Measurements from ENCODE around the gene CCT6B. TPM values are rescaled to one million over a fixed set of nuclear protein-coding genes. Genes with fewer than 3 reads are reported as not detected.

Gene CCT6B
- total RNA-seq, 1 donor from 2014 or later = 2.3 TPM

DNA sequence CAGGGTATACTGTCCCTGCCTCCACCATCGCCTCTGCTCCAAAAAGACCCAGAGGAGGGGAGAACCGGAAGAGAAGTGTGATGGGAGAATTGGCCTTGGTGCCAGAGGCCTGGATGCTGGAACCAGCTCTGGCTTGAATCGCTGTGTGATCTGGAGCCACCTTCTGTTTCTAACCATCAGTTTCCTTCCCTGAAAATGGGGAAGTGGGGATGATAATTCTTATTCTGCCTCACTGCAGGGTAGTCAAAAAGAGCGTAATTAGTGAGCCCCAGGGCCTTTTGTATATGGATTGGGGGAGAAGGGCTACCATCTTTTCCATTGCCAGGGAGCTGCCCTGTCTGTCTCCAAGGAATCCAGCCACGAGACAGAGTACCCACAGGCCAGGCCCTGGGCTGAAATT lies 52.2 kb downstream of the CCT6B start:
- Mint-ChIP-seq H3K4me3 (no peak overlapping the region), H3K36me3 (ENCODE audit: low read depth) (no peaks in the 10 kb centered on the region), H3K27ac (ENCODE audit: unreplicated experiment) (no peak overlapping the region), H3K9me3 (no peaks in the 10 kb centered on the region), H3K4me1 (no peaks in the 10 kb centered on the region), H3K27me3 (ENCODE audit: low read depth) (peaks cover 12% of the 10 kb centered on the region)
- DNase-seq (ENCODE audit: low read depth, low spot score) = no peak
- TF ChIP-seq, protein P1, sequence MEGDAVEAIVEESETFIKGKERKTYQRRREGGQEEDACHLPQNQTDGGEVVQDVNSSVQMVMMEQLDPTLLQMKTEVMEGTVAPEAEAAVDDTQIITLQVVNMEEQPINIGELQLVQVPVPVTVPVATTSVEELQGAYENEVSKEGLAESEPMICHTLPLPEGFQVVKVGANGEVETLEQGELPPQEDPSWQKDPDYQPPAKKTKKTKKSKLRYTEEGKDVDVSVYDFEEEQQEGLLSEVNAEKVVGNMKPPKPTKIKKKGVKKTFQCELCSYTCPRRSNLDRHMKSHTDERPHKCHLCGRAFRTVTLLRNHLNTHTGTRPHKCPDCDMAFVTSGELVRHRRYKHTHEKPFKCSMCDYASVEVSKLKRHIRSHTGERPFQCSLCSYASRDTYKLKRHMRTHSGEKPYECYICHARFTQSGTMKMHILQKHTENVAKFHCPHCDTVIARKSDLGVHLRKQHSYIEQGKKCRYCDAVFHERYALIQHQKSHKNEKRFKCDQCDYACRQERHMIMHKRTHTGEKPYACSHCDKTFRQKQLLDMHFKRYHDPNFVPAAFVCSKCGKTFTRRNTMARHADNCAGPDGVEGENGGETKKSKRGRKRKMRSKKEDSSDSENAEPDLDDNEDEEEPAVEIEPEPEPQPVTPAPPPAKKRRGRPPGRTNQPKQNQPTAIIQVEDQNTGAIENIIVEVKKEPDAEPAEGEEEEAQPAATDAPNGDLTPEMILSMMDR (conservative IDR thresholded peaks at IDR 0.05) = no peak

DNA sequence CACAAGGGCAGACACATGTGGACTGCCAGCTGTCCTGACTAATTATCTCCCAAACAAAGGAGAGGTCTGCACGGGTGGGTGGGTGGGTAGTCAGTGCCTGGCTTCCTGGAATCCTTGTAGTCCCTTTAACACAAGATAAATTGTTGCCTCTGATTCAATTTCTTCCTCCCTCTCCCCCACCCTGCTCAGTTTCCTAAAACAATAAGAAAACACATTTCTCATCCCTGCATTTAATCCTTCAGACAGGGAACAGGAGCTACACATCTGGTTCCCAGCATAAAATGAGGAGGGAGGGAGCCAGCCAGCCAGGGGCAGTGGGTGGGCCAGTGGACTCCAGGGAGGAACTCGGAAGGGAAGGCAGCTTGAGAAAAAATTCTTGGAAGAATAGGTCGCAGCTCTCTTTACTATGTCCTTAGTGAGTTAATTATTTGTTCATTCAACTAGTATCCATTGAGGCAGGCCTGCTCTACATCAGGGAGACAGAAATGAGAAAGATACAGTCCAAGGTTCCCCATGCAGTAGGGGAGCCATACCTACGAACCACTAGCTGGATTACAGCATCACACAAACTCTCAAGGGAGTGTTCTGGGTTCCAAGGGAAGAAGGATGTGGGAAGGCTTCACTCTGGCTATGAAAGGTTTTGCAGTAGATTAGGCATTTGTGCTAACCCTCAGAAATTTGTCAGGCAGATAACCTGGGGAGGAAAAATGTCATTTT lies 58.3 kb downstream of the CCT6B start:
- Mint-ChIP-seq H3K4me1 (peaks cover 7% of the 10 kb centered on the region), H3K27me3 (ENCODE audit: low read depth) (peaks cover 47% of the 10 kb centered on the region), H3K9me3 (no peaks in the 10 kb centered on the region), H3K27ac (ENCODE audit: unreplicated experiment) (no peak overlapping the region), H3K4me3 (no peak overlapping the region), H3K36me3 (ENCODE audit: low read depth) (no peaks in the 10 kb centered on the region)
- DNase-seq (ENCODE audit: low read depth, low spot score) = no peak
- TF ChIP-seq, protein P1 (conservative IDR thresholded peaks at IDR 0.05) = no peak

DNA sequence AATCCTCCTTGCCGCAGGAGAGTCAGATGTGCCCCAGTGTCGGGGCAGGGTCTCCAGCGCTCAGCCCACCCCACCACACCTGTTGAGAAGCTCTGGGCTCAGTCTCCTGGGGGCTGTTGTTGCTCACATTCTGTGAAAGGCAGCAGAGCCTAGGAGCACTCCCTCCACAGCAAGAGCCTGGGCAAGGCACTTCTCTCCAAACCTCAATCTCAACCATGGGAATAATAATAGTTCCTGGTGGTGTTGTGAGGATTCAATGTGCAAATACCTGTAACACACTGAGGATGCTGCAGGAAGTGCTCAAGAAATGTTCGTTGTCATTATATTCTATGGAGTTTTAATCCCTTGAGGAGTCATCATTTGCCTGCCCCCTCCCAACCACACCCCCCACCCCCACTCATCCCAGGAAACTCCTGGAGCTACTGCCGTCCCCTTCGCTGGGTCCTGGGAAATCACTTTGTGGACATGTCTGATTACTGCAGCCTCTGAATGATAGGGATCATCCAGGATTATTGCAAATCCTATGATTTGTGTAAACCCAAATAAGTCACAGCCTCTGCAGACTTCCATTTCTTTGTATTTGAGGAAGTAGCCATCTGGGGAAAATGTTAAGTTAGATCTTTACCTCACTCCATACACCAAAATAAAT lies 61.5 kb downstream of the CCT6B start:
- Mint-ChIP-seq H3K27me3 (ENCODE audit: low read depth) (peaks cover 72% of the 10 kb centered on the region), H3K4me1 (peaks cover 7% of the 10 kb centered on the region), H3K9me3 (no peaks in the 10 kb centered on the region), H3K27ac (ENCODE audit: unreplicated experiment) (no peak overlapping the region), H3K36me3 (ENCODE audit: low read depth) (no peaks in the 10 kb centered on the region), H3K4me3 (no peak overlapping the region)
- DNase-seq (ENCODE audit: low read depth, low spot score) = no peak
- TF ChIP-seq, protein P1 (conservative IDR thresholded peaks at IDR 0.05) = no peak

DNA sequence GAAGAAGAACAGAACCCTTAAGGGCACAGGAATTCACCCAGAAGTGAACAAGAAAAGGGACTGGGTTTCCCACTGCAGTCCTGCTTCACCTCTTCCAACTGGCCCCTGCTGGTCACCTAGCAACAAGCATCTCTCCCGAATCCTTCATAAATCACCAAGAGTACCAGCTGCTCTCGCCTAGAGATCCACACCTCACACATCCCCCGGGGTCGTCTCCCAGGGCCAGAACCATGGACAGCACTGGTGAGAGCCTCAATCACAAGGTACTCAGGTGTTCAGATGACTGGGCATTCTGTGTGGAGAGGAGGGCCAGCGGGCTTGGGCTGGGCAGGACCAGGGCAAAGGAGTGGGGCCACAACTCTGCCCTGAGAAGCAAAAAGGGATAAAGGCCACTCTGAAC lies 65.9 kb downstream of the CCT6B start:
- Mint-ChIP-seq H3K27me3 (ENCODE audit: low read depth) (peaks cover 65% of the 10 kb centered on the region), H3K36me3 (ENCODE audit: low read depth) (no peaks in the 10 kb centered on the region), H3K4me1 (no peaks in the 10 kb centered on the region), H3K9me3 (no peaks in the 10 kb centered on the region), H3K27ac (ENCODE audit: unreplicated experiment) (no peak overlapping the region), H3K4me3 (no peak overlapping the region)
- DNase-seq (ENCODE audit: low read depth, low spot score) = no peak
- TF ChIP-seq, protein P1 (conservative IDR thresholded peaks at IDR 0.05) = no peak

DNA sequence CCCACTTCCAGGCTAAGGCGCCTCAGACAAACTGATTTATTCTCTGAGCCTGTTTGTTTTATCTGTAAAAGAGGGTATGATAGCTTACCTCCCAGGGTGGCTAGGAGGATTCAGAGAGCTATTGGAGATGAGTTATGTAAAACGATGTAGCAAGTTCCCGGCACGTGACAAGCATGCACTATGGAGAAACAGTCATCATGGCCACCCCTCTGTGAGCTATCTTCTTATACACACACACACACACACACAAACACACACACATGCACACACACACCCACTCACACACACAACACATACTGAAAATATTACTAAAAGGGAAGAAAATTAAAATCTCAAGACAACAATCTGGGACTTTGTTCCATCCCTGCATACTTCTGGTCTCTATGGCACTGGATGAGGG lies 66.3 kb downstream of the CCT6B start:
- H3K27ac Mint-ChIP-seq (ENCODE audit: unreplicated experiment) = no peak overlapping the region
- no peak for DNase-seq (ENCODE audit: low read depth, low spot score)
- H3K4me3 Mint-ChIP-seq = no peak overlapping the region
- TF ChIP-seq, protein P1 (conservative IDR thresholded peaks at IDR 0.05) = no peak
- no peaks in the 10 kb centered on the region for H3K4me1 Mint-ChIP-seq
- H3K9me3 Mint-ChIP-seq = no peaks in the 10 kb centered on the region
- no peaks in the 10 kb centered on the region for H3K36me3 Mint-ChIP-seq (ENCODE audit: low read depth)
- H3K27me3 Mint-ChIP-seq (ENCODE audit: low read depth) = peaks cover 65% of the 10 kb centered on the region

Measured in neural crest cell (in vitro differentiated cells).